Gastrocnemius medialis (tissue), 4 donors: ENCODE results near the gene RASA3.

Experiments
- CTCF ChIP-seq, 5 experiments: fragments of 450-650 bp in 3 of 5; fragments of 200-600 bp in 2 of 5; sonication (generic) in 2 of 5; IDR thresholded peaks in 4 of 5; conservative IDR thresholded peaks in 1 of 5; 1 replicate in 4 of 5; 2 replicates in 1 of 5; pipeline ENCODE4 v1.5.1; 2016 to 2019; ENCODE audit warnings: antibody characterized with exemption in 5 of 5, mild to moderate bottlenecking in 3 of 5, moderate library complexity in 3 of 5
- POLR2A ChIP-seq, 2 donors: fragments of 450-650 bp; IDR thresholded peaks; one replicate each; pipeline ENCODE4 v1.6.1; 2017; ENCODE audit warnings: antibody characterized with exemption in 2 of 2, mild to moderate bottlenecking in 2 of 2, moderate library complexity in 2 of 2

GRCh38 chr13:114112826-114113322, 19.5 kb downstream of the RASA3 start:
- TF ChIP-seq CTCF (IDR thresholded peaks at IDR 0.05 in 4 of 5, conservative IDR thresholded peaks at IDR 0.05 in 1 of 5): no peak
- TF ChIP-seq POLR2A (IDR thresholded peaks at IDR 0.05): no peak
